GM21576 (cell line): Measurements from ENCODE around the gene RBM20.
"Not testable (repeated sequence)": the region's sequence is repeated elsewhere in the genome, so short reads cannot be mapped to it uniquely, and the experiment has no call there.

ENCODE experiments used
- ATAC-seq: cut with Tn5 transposase; IDR thresholded peaks from one replicate; pipeline ENCODE4 v1.9.1; 2021; ENCODE audit warnings: mild to moderate bottlenecking, moderate library complexity; ENCODE audit not compliant: unreplicated experiment

Gene RBM20

GRCh38 chr10:110727785-110728184 lies 83.6 kb downstream of the RBM20 start:
- not testable (repeated sequence) for ATAC-seq

GRCh38 chr10:110730345-110731050 lies 86.4 kb downstream of the RBM20 start:
- ATAC-seq: no peak

GRCh38 chr10:110733218-110733952 lies 89.2 kb downstream of the RBM20 start:
- no peak for ATAC-seq

GRCh38 chr10:110735620-110736027 lies 91.5 kb downstream of the RBM20 start:
- no peak for ATAC-seq

GRCh38 chr10:110737886-110738634 lies 93.9 kb downstream of the RBM20 start:
- no peak for ATAC-seq

- no peak for ATAC-seq
Observed at GRCh38 chr10:110739811-110740271, 95.7 kb downstream of the RBM20 start.

GRCh38 chr10:110742801-110743200 lies 98.7 kb downstream of the RBM20 start:
- ATAC-seq: no peak

- ATAC-seq: no peak
Observed at GRCh38 chr10:110744782-110745181, 100.6 kb downstream of the RBM20 start.

- no peak for ATAC-seq
Observed at GRCh38 chr10:110746254-110746826, 102.2 kb downstream of the RBM20 start.

- ATAC-seq: no peak
Observed at GRCh38 chr10:110746969-110747608, 103.0 kb downstream of the RBM20 start.

- ATAC-seq: no peak
Observed at GRCh38 chr10:110747609-110748464, 103.7 kb downstream of the RBM20 start.

- no peak for ATAC-seq
Observed at GRCh38 chr10:110748970-110749369, 104.8 kb downstream of the RBM20 start.

GRCh38 chr10:110750931-110751330 lies 106.8 kb downstream of the RBM20 start:
- ATAC-seq: no peak

GRCh38 chr10:110751850-110752249 lies 107.7 kb downstream of the RBM20 start:
- ATAC-seq: no peak

GRCh38 chr10:110753462-110753861 lies 109.3 kb downstream of the RBM20 start:
- ATAC-seq: no peak

GRCh38 chr10:110754375-110755105 lies 110.4 kb downstream of the RBM20 start:
- ATAC-seq: no peak

- ATAC-seq: no peak
Observed at GRCh38 chr10:110755781-110756180, 111.6 kb downstream of the RBM20 start.

GRCh38 chr10:110756876-110757275 lies 112.7 kb downstream of the RBM20 start:
- no peak for ATAC-seq

GRCh38 chr10:110757586-110757985 lies 113.5 kb downstream of the RBM20 start:
- ATAC-seq: no peak
